H1 (cell line): ENCODE results near the gene SOX13. TPM values are rescaled to one million over a fixed set of nuclear protein-coding genes. Genes with fewer than 3 reads are reported as not detected.

Experiments
- CTCF ChIA-PET: fragments of 300-600 bp; sonication (Branson Sonifier 250); formaldehyde crosslinking; loops from one replicate; lab custom pipeline; 2021; ENCODE audit not compliant: partially characterized antibody; lab: Charles Lee
- POLR2A ChIA-PET: fragments of 300-600 bp; sonication (Branson Sonifier 250); formaldehyde crosslinking; loops from one replicate; lab custom pipeline; 2021; ENCODE audit warnings: inconsistent platforms; ENCODE audit not compliant: partially characterized antibody; lab: Charles Lee
- DNase-seq, 2 experiments: peaks; one replicate each; pipeline versions ENCODE4 v3.0.0 to v3.0.0-alpha.2; 2010 to 2022; ENCODE audit warnings: low spot score in 2 of 2, low read depth in 1 of 2, mixed read lengths in 1 of 2
- FAIRE-seq: peaks from 2 replicates; lab custom pipeline; 2011; peaks lifted over from hg19 to GRCh38; lab: Jason Lieb, UNC
- H2AFZ ChIP-seq: 2 replicates; pipeline ENCODE4 v1.8.1; 2012; ENCODE audit warnings: low read length, inconsistent platforms
- H2AK5ac ChIP-seq: 2 replicates; pipeline ENCODE4 v1.6.1; 2013; ENCODE audit warnings: low read depth, low read length
- H2BK120ac ChIP-seq: replicated peaks from 2 replicates; pipeline ENCODE3; 2013; ENCODE audit warnings: low read depth, low read length, inconsistent platforms
- H2BK12ac ChIP-seq: 2 replicates; pipeline ENCODE4 v1.6.1; 2013; ENCODE audit warnings: low read depth, low read length
- H2BK15ac ChIP-seq: 2 replicates; pipeline ENCODE4 v1.6.1; 2013; ENCODE audit warnings: low read length
- H2BK20ac ChIP-seq: 2 replicates; pipeline ENCODE4 v1.6.1; 2013; ENCODE audit warnings: low read length
- H2BK5ac ChIP-seq: 2 replicates; pipeline ENCODE4 v1.6.1; 2013; ENCODE audit warnings: low read depth, low read length
- H3K14ac ChIP-seq: 2 replicates; pipeline ENCODE4 v1.6.1; 2013; ENCODE audit warnings: inconsistent platforms; ENCODE audit not compliant: insufficient read length
- H3K18ac ChIP-seq: 2 replicates; pipeline ENCODE4 v1.6.1; 2013; ENCODE audit warnings: low read length; ENCODE audit errors: extremely low read depth
- H3K23ac ChIP-seq: 2 replicates; pipeline ENCODE4 v1.6.1; 2013; ENCODE audit warnings: inconsistent platforms; ENCODE audit not compliant: insufficient read length
- H3K23me2 ChIP-seq: 2 replicates; pipeline ENCODE4 v1.6.1; 2013; ENCODE audit warnings: low read depth, low read length
- H3K27ac ChIP-seq: 2 replicates; pipeline ENCODE4 v1.6.1; 2011; ENCODE audit warnings: low read depth, low read length, inconsistent platforms
- H3K27me3 ChIP-seq, 4 experiments: replicated peaks in 1 of 4; 1 replicate in 1 of 4; 2 replicates in 3 of 4; pipeline versions ENCODE4 v1.6.1 to v1.8.1; 2011 to 2013; ENCODE audit warnings: low read length in 3 of 4, mild to moderate bottlenecking in 3 of 4, inconsistent platforms in 2 of 4, mixed read lengths in 2 of 4, moderate library complexity in 1 of 4; ENCODE audit not compliant: control insufficient read depth in 3 of 4, insufficient read depth in 3 of 4; ENCODE audit errors: extremely low read depth in 1 of 4
- H3K36me3 ChIP-seq, 4 experiments: 2 replicates each; pipeline versions ENCODE4 v1.6.1 to v1.8.1; 2011 to 2013; ENCODE audit warnings: mild to moderate bottlenecking in 4 of 4, low read length in 3 of 4, moderate library complexity in 2 of 4, control low read depth in 1 of 4, inconsistent platforms in 1 of 4; ENCODE audit not compliant: insufficient read depth in 4 of 4, control insufficient read depth in 2 of 4
- H3K4ac ChIP-seq: replicated peaks from 2 replicates; pipeline ENCODE3; 2013; ENCODE audit warnings: low read length, low read depth, mixed read lengths, inconsistent platforms; ENCODE audit not compliant: insufficient read length
- H3K4me1 ChIP-seq, 4 experiments: replicated peaks in 1 of 4; 1 replicate in 1 of 4; 2 replicates in 3 of 4; pipeline versions ENCODE4 v1.6.1 to v1.8.1; 2011 to 2013; ENCODE audit warnings: low read length in 3 of 4, inconsistent platforms in 2 of 4, mixed read lengths in 1 of 4; ENCODE audit not compliant: insufficient read depth in 4 of 4, control insufficient read depth in 3 of 4
- H3K4me2 ChIP-seq, 2 experiments: 2 replicates each; pipeline versions ENCODE4 v1.6.1 to v1.8.1; 2011 to 2013; ENCODE audit warnings: low read depth in 2 of 2, low read length in 2 of 2, control low read depth in 1 of 2, inconsistent platforms in 1 of 2, mild to moderate bottlenecking in 1 of 2; ENCODE audit not compliant: insufficient read depth in 1 of 2
- H3K4me3 ChIP-seq, 4 experiments: fragments of 200-600, 300-600 bp in 1 of 4; sonication (generic), shearing (Covaris generic), sonication (Bioruptor Twin) in 1 of 4; 2 replicates each; pipeline versions ENCODE4 v1.5.1 to v1.8.1; 2011 to 2016; ENCODE audit warnings: low read length in 4 of 4, low read depth in 3 of 4, control low read depth in 2 of 4, inconsistent platforms in 2 of 4, mild to moderate bottlenecking in 2 of 4, mixed read lengths in 1 of 4, moderate library complexity in 1 of 4; ENCODE audit not compliant: insufficient read depth in 2 of 4; ENCODE audit errors: extremely low read depth in 1 of 4
- H3K56ac ChIP-seq: replicated peaks from 2 replicates; pipeline ENCODE3; 2013; ENCODE audit warnings: low read depth, mild to moderate bottlenecking, mixed read lengths, low read length, inconsistent platforms; ENCODE audit not compliant: insufficient read length
- H3K79me1 ChIP-seq: 2 replicates; pipeline ENCODE4 v1.6.1; 2013; ENCODE audit warnings: low read depth, low read length, control low read depth
- H3K79me2 ChIP-seq, 2 experiments: 2 replicates each; pipeline versions ENCODE4 v1.6.1 to v1.8.1; 2012 to 2013; ENCODE audit warnings: low read length in 2 of 2, mild to moderate bottlenecking in 2 of 2, inconsistent platforms in 1 of 2; ENCODE audit not compliant: insufficient read depth in 2 of 2, control insufficient read depth in 1 of 2
- H3K9ac ChIP-seq, 4 experiments: replicated peaks in 1 of 4; 1 replicate in 1 of 4; 2 replicates in 3 of 4; pipeline versions ENCODE4 v1.6.1 to v1.8.1; 2011 to 2013; ENCODE audit warnings: low read depth in 3 of 4, low read length in 3 of 4, control low read depth in 2 of 4, mild to moderate bottlenecking in 2 of 4, moderate library complexity in 2 of 4, inconsistent platforms in 1 of 4; ENCODE audit errors: extremely low read depth in 1 of 4
- H3K9me3 ChIP-seq, 2 experiments: 2 replicates each; pipeline versions ENCODE4 v1.6.1 to v1.8.1; 2012 to 2013; ENCODE audit warnings: mild to moderate bottlenecking in 2 of 2, moderate library complexity in 2 of 2, control low read depth in 1 of 2, inconsistent platforms in 1 of 2, low read depth in 1 of 2, low read length in 1 of 2, mixed read lengths in 1 of 2; ENCODE audit not compliant: insufficient read depth in 2 of 2
- H4K20me1 ChIP-seq, 2 experiments: replicated peaks in 1 of 2; 2 replicates each; pipeline versions ENCODE3 to v1.8.1; 2011 to 2013; ENCODE audit warnings: inconsistent platforms in 2 of 2, low read length in 2 of 2, mild to moderate bottlenecking in 1 of 2; ENCODE audit not compliant: insufficient read depth in 2 of 2, control insufficient read depth in 1 of 2
- H4K5ac ChIP-seq: 2 replicates; pipeline ENCODE4 v1.6.1; 2013; ENCODE audit warnings: low read length, low read depth, mixed read lengths, inconsistent platforms; ENCODE audit not compliant: insufficient read length
- H4K8ac ChIP-seq: 2 replicates; pipeline ENCODE4 v1.8.0; 2013; ENCODE audit warnings: mild to moderate bottlenecking, moderate library complexity, low read length, inconsistent platforms; ENCODE audit not compliant: insufficient read depth; ENCODE audit errors: extremely low read depth
- H4K91ac ChIP-seq: replicated peaks from 2 replicates; pipeline ENCODE3; 2013; ENCODE audit warnings: low read length, mixed read lengths, inconsistent platforms; ENCODE audit not compliant: insufficient read length
- CREB1 ChIP-seq: IDR thresholded peaks from 2 replicates; pipeline ENCODE4 v1.6.1; 2012; ENCODE audit warnings: inconsistent platforms
- CTCF ChIP-seq, 3 experiments: IDR thresholded peaks; 1 replicate in 2 of 3; 2 replicates in 1 of 3; pipeline versions ENCODE4 v1.5.1 to v1.6.1; 2011; ENCODE audit warnings: low read length in 3 of 3, mild to moderate bottlenecking in 3 of 3, inconsistent platforms in 2 of 3, low read depth in 1 of 3, moderate library complexity in 1 of 3; ENCODE audit not compliant: insufficient read depth in 1 of 3; ENCODE audit errors: control extremely low read depth in 1 of 3
- NANOG ChIP-seq: IDR thresholded peaks from 2 replicates; pipeline ENCODE4 v1.6.1; 2011; ENCODE audit warnings: low read length, low read depth, mild to moderate bottlenecking, inconsistent platforms; ENCODE audit not compliant: insufficient read depth, poor library complexity, severe bottlenecking
- RAD21 ChIP-seq, 2 experiments: IDR thresholded peaks in 1 of 2; conservative IDR thresholded peaks in 1 of 2; 2 replicates each; pipeline ENCODE4 v1.6.1; 2011; ENCODE audit warnings: low read depth in 2 of 2, low read length in 2 of 2, improper control_type of control experiment in 1 of 2, inconsistent platforms in 1 of 2, mild to moderate bottlenecking in 1 of 2, moderate library complexity in 1 of 2
- SAP30 ChIP-seq: fragments of 300-600 bp; sonication (generic); IDR thresholded peaks from 2 replicates; pipeline ENCODE4 v1.7.1; 2012; ENCODE audit warnings: low read length, moderate library complexity, mild to moderate bottlenecking, inconsistent platforms; ENCODE audit not compliant: insufficient read depth, insufficient replicate concordance
- SIN3A ChIP-seq, 2 experiments: IDR thresholded peaks in 1 of 2; conservative IDR thresholded peaks in 1 of 2; 2 replicates each; pipeline ENCODE4 v1.6.1; 2011 to 2012; ENCODE audit warnings: low read length in 2 of 2, improper control_type of control experiment in 1 of 2, low read depth in 1 of 2, mild to moderate bottlenecking in 1 of 2
- WGBS, 2 experiments: shearing (Covaris generic) in 1 of 2; methylation state at CpG; one replicate each; pipeline versions ENCODE4 v1.1.6 to v1.1.7; 2013 to 2015; ENCODE audit warnings: low lambda C conversion rate in 2 of 2, mixed read lengths in 2 of 2, inconsistent platforms in 1 of 2, low coverage in 1 of 2, missing lambda C conversion rate in 1 of 2; ENCODE audit not compliant: insufficient replicate concordance in 2 of 2, insufficient coverage in 1 of 2, insufficient read length in 1 of 2; ENCODE audit errors: extremely low coverage in 1 of 2, missing lambda C conversion rate in 1 of 2; 5-methylcytosine and 5-hydroxymethylcytosine counted together
- polyA plus RNA-seq, 7 experiments: library from polyadenylated mRNA; depleted of rRNA in 3 of 7; stranded (reverse) in 5 of 7; unstranded in 2 of 7; fragments of >200 nt in 5 of 7; fragments of 200-250 nt in 2 of 7; gene quantifications; 1 replicate in 5 of 7; 2 replicates in 1 of 7; 4 replicates in 1 of 7; pipeline versions ENCODE4 v1.2.1 to v1.2.3, GENCODE V29; 2011 to 2013; ENCODE audit warnings: missing spikeins in 2 of 7, mixed read lengths in 2 of 7
- total RNA-seq: library from RNA; stranded (reverse); fragmentation: NEBNext Ultra II Directional; extraction: Animal tissue kit (Norgen Biotek cat#: 25700); gene quantifications from 2 replicates; pipeline ENCODE4 v1.2.1, GENCODE V29; 2021

Gene SOX13
- total and polyA plus RNA-seq, 2 of the 8 experiments (the other 6 are each of a cell fraction or from before 2014, with no cell fraction given), result 113 to 173 TPM

- Histone ChIP-seq H4K91ac (no peak overlapping the region), H4K20me1 (peaks cover 8 to 24% of the 10 kb centered on the region in 2 experiments), H3K9me3 (no peaks in the 10 kb centered on the region), H3K23me2 (no peaks in the 10 kb centered on the region), H3K27me3 (no peaks in the 10 kb centered on the region; a peak in 1 of 7 replicates), H3K36me3 (peaks cover 12 to 79% (median 59%) of the 10 kb centered on the region in 4 experiments), H3K56ac (no peak overlapping the region), H4K8ac (no peak overlapping the region), H3K14ac (no peak overlapping the region), H3K27ac (no peak overlapping the region), H3K18ac (no peak overlapping the region), H3K23ac (no peak overlapping the region), H2AFZ (no peak overlapping the region), H2BK120ac (no peak overlapping the region), H3K4ac (no peak overlapping the region), H3K4me1 (peaks cover 0 to 16% (median 2%) of the 10 kb centered on the region in 4 experiments; a peak in 5 of 7 replicates), H3K79me1 (peaks cover 12% of the 10 kb centered on the region), H3K79me2 (peaks cover 0 to 15% of the 10 kb centered on the region in 2 experiments; a peak in 2 of 4 replicates), H2AK5ac (no peak overlapping the region), H3K9ac (no peak overlapping the region), H2BK12ac (no peak overlapping the region; the same call in 1 of the 2 replicates), H2BK5ac (peak overlapping the region; percentile 0; the same call in 1 of the 2 replicates), H2BK15ac (no peak overlapping the region), H3K4me2 (no peak overlapping the region), H2BK20ac (no peak overlapping the region), H4K5ac (no peak overlapping the region), H3K4me3 (no peak overlapping the region)
- no peak for FAIRE-seq
- peak in 1 of 2 experiments; percentile 85 for DNase-seq
- POLR2A ChIA-PET, result interaction anchor here (0.7 to 13.3 kb wide), 4 partner anchors 33 to 256 kb away, joined by 3 to 174 read pairs (median 3); partner anchors contain the start of gene SNRPE
- 82% methylated on average over 9 of the region's 9 CpGs; no CpG with 5 or more reads in 1 of the 2 experiments for WGBS, 2 experiments
- CTCF ChIA-PET, result interaction anchor here (0.8 to 11.3 kb wide), 12 partner anchors 9 to 261 kb away, joined by 3 to 261 read pairs (median 7); partner anchors contain the start of gene SOX13
- TF ChIP-seq NANOG, result no peak
- TF ChIP-seq CTCF (IDR thresholded peaks at IDR 0.05; ENCODE audit: control extremely low read depth in 1 of 3, insufficient read depth in 1 of 3, low read depth in 1 of 3, low read length in 3 of 3), result peak in 2 of 3 experiments; percentile 84 to 87; a peak in 3 of 4 replicates
- no peak for TF ChIP-seq SAP30
- TF ChIP-seq RAD21 (IDR thresholded peaks at IDR 0.05 in 1 of 2, conservative IDR thresholded peaks at IDR 0.05 in 1 of 2; ENCODE audit: low read depth in 2 of 2, low read length in 2 of 2), result peak; percentile 81 to 87
- no peak for TF ChIP-seq CREB1
- 0 out of 4 replicates have a peak, but pooled peaks of 1 of the 2 experiments have one; percentile 39 for TF ChIP-seq SIN3A (conservative IDR thresholded peaks at IDR 0.05 in 1 of 2, IDR thresholded peaks at IDR 0.05 in 1 of 2; ENCODE audit: low read depth in 1 of 2, low read length in 2 of 2)
Observed at GRCh38 chr1:204123376-204123775, 50.5 kb downstream of the SOX13 start.
